Bone marrow (tissue), 2 donors: ENCODE results near the gene FNDC11.

Source experiments
- DNase-seq, 2 donors: peaks; one replicate each; lab custom pipeline; 2025; lab: John Stamatoyannopoulos, UW

Gene FNDC11

GRCh38 chr20:63553933-63554290 is at the start of gene FNDC11:
FNDC11 (plus strand) TSS chr20:63554159; CDS start chr20:63555664, 1,505 bp downstream.
- DNase-seq = peak; percentile 11 to 55

- DNase-seq = no peak
Measured at GRCh38 chr20:63504642-63505041, 49.3 kb upstream of the FNDC11 start.

- DNase-seq = no peak
Measured at GRCh38 chr20:63505281-63505680, 48.7 kb upstream of the FNDC11 start.

GRCh38 chr20:63505723-63506122 is 48.2 kb upstream of the FNDC11 start:
- DNase-seq = no peak

DNA sequence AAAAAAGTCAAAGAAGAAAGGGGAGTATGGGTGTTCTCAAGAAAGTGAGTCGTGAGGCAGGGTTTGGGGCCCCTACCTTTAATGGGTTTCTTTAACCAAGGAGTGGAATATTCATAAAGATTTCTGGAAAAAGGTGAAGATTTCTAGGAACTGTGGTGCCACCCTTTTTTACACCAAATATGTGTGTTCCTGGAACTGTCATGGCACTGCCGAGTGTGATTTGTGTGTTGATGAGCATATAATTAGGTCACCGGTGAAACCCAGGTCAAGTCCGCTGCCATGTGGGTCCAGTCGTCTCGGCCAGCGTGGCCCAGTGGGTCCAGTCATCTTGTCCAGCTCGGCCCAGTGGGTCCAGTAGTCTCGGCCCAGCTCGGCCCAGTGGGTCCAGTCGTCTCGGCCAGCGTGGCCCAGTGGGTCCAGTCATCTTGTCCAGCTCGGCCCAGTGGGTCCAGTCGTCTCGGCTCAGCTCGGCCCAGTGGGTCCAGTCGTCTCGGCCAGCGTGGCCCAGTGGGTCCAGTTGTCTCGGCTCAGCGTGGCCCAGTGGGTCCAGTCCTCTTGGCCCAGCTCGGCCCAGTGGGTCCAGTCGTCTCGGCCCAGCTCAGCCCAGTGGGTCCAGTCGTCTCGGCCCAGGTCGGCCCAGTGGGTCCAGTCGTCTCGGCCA is 46.7 kb upstream of the FNDC11 start:
- no peak for DNase-seq

GRCh38 chr20:63508072-63508768 is 45.7 kb upstream of the FNDC11 start:
- DNase-seq = no peak

- DNase-seq = no peak
Measured at GRCh38 chr20:63509088-63509564, 44.8 kb upstream of the FNDC11 start.

DNA sequence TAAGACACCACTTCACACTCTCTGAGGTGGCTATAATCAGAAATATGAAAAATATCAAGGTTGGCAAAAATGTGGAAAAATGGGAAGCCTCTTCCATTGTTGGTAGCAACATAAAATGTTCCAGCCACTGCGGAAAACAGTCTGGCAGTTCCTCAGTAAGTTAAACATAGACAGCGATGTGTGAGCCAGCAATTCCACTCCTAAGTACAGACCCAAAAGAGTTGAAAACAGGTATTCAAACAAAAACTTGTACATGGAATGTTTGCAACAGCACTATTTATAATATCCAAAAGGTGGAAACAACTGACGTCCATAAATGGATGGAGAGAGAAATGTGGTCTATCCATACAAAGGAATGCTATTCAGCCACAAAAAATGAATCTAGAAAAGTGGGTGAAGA is 40.8 kb upstream of the FNDC11 start:
- DNase-seq = no peak

DNA sequence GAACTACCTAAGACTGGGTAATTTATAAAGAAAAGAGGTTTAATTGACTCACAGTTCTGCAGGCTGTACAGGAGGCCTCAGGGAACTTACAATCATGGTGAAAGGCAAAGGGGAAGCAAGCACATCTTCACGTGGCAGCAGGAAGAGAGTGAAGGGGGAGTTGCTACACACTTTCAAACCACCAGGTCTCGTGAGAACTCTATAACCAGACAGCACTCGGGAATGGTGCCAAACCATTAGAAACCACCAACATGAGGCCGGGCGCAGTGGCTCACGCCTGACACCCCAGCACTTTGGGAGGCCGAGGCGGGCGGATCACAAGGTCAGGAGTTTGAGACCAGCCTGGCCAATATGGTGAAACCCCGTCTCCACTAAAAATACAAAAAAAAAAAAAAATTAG is 39.4 kb upstream of the FNDC11 start:
- DNase-seq = peak in 1 of 2 donors; percentile 36

GRCh38 chr20:63517376-63518309 is 36.3 kb upstream of the FNDC11 start:
- DNase-seq = no peak

- no peak for DNase-seq
Measured at GRCh38 chr20:63518351-63518861, 35.6 kb upstream of the FNDC11 start.

- no peak for DNase-seq
Measured at GRCh38 chr20:63518946-63519667, 34.9 kb upstream of the FNDC11 start.

- peak in 1 of 2 donors; percentile 80 for DNase-seq
Measured at GRCh38 chr20:63519668-63520503, 34.1 kb upstream of the FNDC11 start.

GRCh38 chr20:63520504-63520933 is 33.4 kb upstream of the FNDC11 start, which contains the start of gene PPDPF:
PPDPF (plus strand) TSS chr20:63520765; CDS start chr20:63521309, 544 bp downstream.
- DNase-seq = peak; percentile 47 to 80

GRCh38 chr20:63520934-63521601 is 32.9 kb upstream of the FNDC11 start:
- peak in 1 of 2 donors; percentile 38 for DNase-seq

DNA sequence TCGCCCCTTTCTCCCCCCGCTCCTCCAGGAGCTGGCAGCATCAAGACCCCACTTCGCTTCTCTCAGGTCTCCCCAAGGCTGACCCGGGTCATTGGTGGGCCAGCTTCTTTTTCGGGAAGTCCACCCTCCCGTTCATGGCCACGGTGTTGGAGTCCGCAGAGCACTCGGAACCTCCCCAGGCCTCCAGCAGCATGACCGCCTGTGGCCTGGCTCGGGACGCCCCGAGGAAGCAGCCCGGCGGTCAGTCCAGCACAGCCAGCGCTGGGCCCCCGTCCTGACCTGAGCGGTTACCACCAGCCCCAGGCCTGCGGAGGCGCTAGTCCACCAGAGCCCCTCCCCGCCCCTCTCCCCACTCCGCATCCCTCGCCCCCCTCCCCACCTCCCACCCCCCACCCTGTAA is 32.4 kb upstream of the FNDC11 start:
- no peak for DNase-seq

DNA sequence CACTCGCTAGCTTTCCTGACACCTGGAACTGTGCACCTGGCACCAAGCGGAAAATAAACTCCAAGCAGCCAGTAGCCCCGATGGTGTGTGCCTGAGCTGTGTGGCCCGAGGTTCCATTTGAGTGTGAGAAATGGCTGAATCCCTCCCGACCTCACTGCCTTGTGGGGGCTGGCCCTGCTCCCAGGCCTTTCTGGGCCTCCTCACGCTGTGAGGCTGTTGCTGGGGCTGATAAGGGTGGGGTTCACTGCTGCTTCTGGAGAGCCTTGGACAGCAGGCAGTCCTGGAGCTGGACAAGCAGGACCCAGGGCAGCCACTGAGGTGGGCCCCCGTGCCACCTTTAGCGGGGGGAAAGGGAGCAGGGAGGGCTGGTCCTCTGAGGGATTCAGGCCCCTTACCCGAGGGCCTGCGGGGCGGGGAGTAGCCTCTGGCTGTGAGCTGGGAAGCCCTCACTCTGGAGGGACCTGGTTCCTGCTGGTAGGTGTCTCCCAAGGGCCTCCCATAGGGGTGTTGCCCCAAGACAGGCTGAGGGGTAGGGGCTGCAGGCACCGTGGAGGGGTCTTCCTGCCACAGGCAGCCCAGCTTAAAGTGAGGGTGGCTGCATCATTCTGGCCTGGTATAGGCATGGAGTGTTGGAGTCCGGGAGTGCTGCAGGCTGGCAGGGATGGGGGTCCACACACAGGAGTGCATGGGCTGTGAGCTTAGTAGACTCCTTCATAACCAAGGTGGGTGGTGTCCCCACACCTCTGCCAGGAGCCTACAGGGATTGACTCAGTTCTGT is 31.7 kb upstream of the FNDC11 start:
- DNase-seq = no peak

- DNase-seq = no peak
Measured at GRCh38 chr20:63522981-63523611, 30.9 kb upstream of the FNDC11 start.

GRCh38 chr20:63525185-63525584 is 28.8 kb upstream of the FNDC11 start:
- no peak for DNase-seq
